ENCODE results near the gene C1QL4.

C1QL4 gene

GRCh38 chr12:49304161-49304560, 32.8 kb downstream of the C1QL4 start:
- no peak overlapping the region for H2AFZ ChIP-seq (ENCODE audit: low read depth, low read length)
- H3K9me3 ChIP-seq (ENCODE audit: insufficient read depth, low read length) = no peaks in the 10 kb centered on the region
- no peaks in the 10 kb centered on the region for H3K79me2 ChIP-seq (ENCODE audit: low read length)
- no peaks in the 10 kb centered on the region for H3K27me3 ChIP-seq (ENCODE audit: low read depth, low read length)
- no peaks in the 10 kb centered on the region for H3K4me1 ChIP-seq (ENCODE audit: low read length)
- no peak for TF ChIP-seq CTCF (IDR thresholded peaks at IDR 0.05; ENCODE audit: low read depth, low read length)
- TF ChIP-seq EZH2phosphoT487 (IDR thresholded peaks at IDR 0.05; ENCODE audit: low read depth) = no peak
- H3K9ac ChIP-seq (ENCODE audit: low read length) = no peak overlapping the region
- no peak overlapping the region for H3K27ac ChIP-seq (ENCODE audit: low read length)
- no peak overlapping the region for H3K4me3 ChIP-seq (ENCODE audit: low read length)
- H3K4me2 ChIP-seq (ENCODE audit: low read length) = no peak overlapping the region
- H4K20me1 ChIP-seq (ENCODE audit: insufficient read depth, low read length) = no peaks in the 10 kb centered on the region
- H3K36me3 ChIP-seq (replicated peaks; ENCODE audit: low read depth, low read length) = no peaks in the 10 kb centered on the region

- no peaks in the 10 kb centered on the region for H3K36me3 ChIP-seq (replicated peaks; ENCODE audit: low read depth, low read length)
- H3K27me3 ChIP-seq (ENCODE audit: low read depth, low read length) = no peaks in the 10 kb centered on the region
- H4K20me1 ChIP-seq (ENCODE audit: insufficient read depth, low read length) = no peaks in the 10 kb centered on the region
- no peaks in the 10 kb centered on the region for H3K9me3 ChIP-seq (ENCODE audit: insufficient read depth, low read length)
- H3K79me2 ChIP-seq (ENCODE audit: low read length) = no peaks in the 10 kb centered on the region
- 0 out of 2 replicates have a peak, but pooled peaks cover 4% of the 10 kb centered on the region for H3K4me1 ChIP-seq (ENCODE audit: low read length)
- H2AFZ ChIP-seq (ENCODE audit: low read depth, low read length) = peak overlapping the region; percentile 59
- H3K9ac ChIP-seq (ENCODE audit: low read length) = no peak overlapping the region
- peak overlapping the region; percentile 17 for H3K4me2 ChIP-seq (ENCODE audit: low read length)
- no peak overlapping the region for H3K4me3 ChIP-seq (ENCODE audit: low read length)
- no peak overlapping the region for H3K27ac ChIP-seq (ENCODE audit: low read length)
- no peak for TF ChIP-seq CTCF (IDR thresholded peaks at IDR 0.05; ENCODE audit: low read depth, low read length)
- TF ChIP-seq EZH2phosphoT487 (IDR thresholded peaks at IDR 0.05; ENCODE audit: low read depth) = no peak
These were observed 35.2 kb downstream of the C1QL4 start for GRCh38 chr12:49301760-49302159.

GRCh38 chr12:49298160-49298559, 38.8 kb downstream of the C1QL4 start:
- no peaks in the 10 kb centered on the region for H3K36me3 ChIP-seq (replicated peaks; ENCODE audit: low read depth, low read length)
- H3K79me2 ChIP-seq (ENCODE audit: low read length) = no peaks in the 10 kb centered on the region
- H4K20me1 ChIP-seq (ENCODE audit: insufficient read depth, low read length) = no peaks in the 10 kb centered on the region
- H3K4me1 ChIP-seq (ENCODE audit: low read length) = 0 out of 2 replicates have a peak, but pooled peaks cover 4% of the 10 kb centered on the region
- TF ChIP-seq CTCF (IDR thresholded peaks at IDR 0.05; ENCODE audit: low read depth, low read length) = peak; percentile 41
- no peak for TF ChIP-seq EZH2phosphoT487 (IDR thresholded peaks at IDR 0.05; ENCODE audit: low read depth)
- peak overlapping the region; percentile 61; the same call in 1 of the 2 replicates for H2AFZ ChIP-seq (ENCODE audit: low read depth, low read length)
- no peaks in the 10 kb centered on the region for H3K27me3 ChIP-seq (ENCODE audit: low read depth, low read length)
- no peaks in the 10 kb centered on the region for H3K9me3 ChIP-seq (ENCODE audit: insufficient read depth, low read length)
- H3K4me3 ChIP-seq (ENCODE audit: low read length) = no peak overlapping the region
- no peak overlapping the region for H3K27ac ChIP-seq (ENCODE audit: low read length)
- no peak overlapping the region for H3K9ac ChIP-seq (ENCODE audit: low read length)
- peak overlapping the region; percentile 40 for H3K4me2 ChIP-seq (ENCODE audit: low read length)

GRCh38 chr12:49297695-49298060, 39.3 kb downstream of the C1QL4 start:
- TF ChIP-seq CTCF (IDR thresholded peaks at IDR 0.05; ENCODE audit: low read depth, low read length) (no peak), EZH2phosphoT487 (IDR thresholded peaks at IDR 0.05; ENCODE audit: low read depth) (no peak)
- H3K4me3 ChIP-seq (ENCODE audit: low read length) = peak overlapping the region; percentile 52
- no peaks in the 10 kb centered on the region for H3K27me3 ChIP-seq (ENCODE audit: low read depth, low read length)
- no peaks in the 10 kb centered on the region for H3K9me3 ChIP-seq (ENCODE audit: insufficient read depth, low read length)
- no peak overlapping the region for H3K9ac ChIP-seq (ENCODE audit: low read length)
- H3K36me3 ChIP-seq (replicated peaks; ENCODE audit: low read depth, low read length) = no peaks in the 10 kb centered on the region
- H3K4me2 ChIP-seq (ENCODE audit: low read length) = peak overlapping the region; percentile 40
- no peak overlapping the region for H2AFZ ChIP-seq (ENCODE audit: low read depth, low read length)
- H3K4me1 ChIP-seq (ENCODE audit: low read length) = 0 out of 2 replicates have a peak, but pooled peaks cover 4% of the 10 kb centered on the region
- no peaks in the 10 kb centered on the region for H3K79me2 ChIP-seq (ENCODE audit: low read length)
- no peak overlapping the region for H3K27ac ChIP-seq (ENCODE audit: low read length)
- no peaks in the 10 kb centered on the region for H4K20me1 ChIP-seq (ENCODE audit: insufficient read depth, low read length)

Data from OCI-LY3 (cell line).